NCI-H524 (cell line): ENCODE measurements around the gene TIRAP.

ENCODE experiments used
- DNase-seq, 2 experiments: peaks; one replicate each; lab custom pipeline; 2025; lab: John Stamatoyannopoulos, UW

TIRAP gene

GRCh38 chr11:126327281-126328000 lies 44.5 kb downstream of the TIRAP start:
- DNase-seq: no peak

GRCh38 chr11:126328001-126328390 lies 45.1 kb downstream of the TIRAP start:
- no peak for DNase-seq

GRCh38 chr11:126328444-126328843 lies 45.6 kb downstream of the TIRAP start:
- DNase-seq: no peak

- no peak for DNase-seq
These were observed 46.2 kb downstream of the TIRAP start for GRCh38 chr11:126328938-126329643.

- DNase-seq: no peak
These were observed 46.8 kb downstream of the TIRAP start for GRCh38 chr11:126329644-126330211.

- DNase-seq: no peak
These were observed 48.4 kb downstream of the TIRAP start for GRCh38 chr11:126331286-126331685.

GRCh38 chr11:126332221-126332711 lies 49.4 kb downstream of the TIRAP start:
- no peak for DNase-seq

GRCh38 chr11:126333142-126333541 lies 50.2 kb downstream of the TIRAP start:
- no peak for DNase-seq

GRCh38 chr11:126334659-126335462 lies 52.0 kb downstream of the TIRAP start:
- DNase-seq: no peak

- no peak for DNase-seq
These were observed 52.5 kb downstream of the TIRAP start for GRCh38 chr11:126335463-126335760.

GRCh38 chr11:126336138-126336541 lies 53.2 kb downstream of the TIRAP start:
- no peak for DNase-seq

- DNase-seq: no peak
These were observed 53.8 kb downstream of the TIRAP start for GRCh38 chr11:126336671-126337101.

GRCh38 chr11:126337126-126337473 lies 54.2 kb downstream of the TIRAP start:
- DNase-seq: no peak

- no peak for DNase-seq
These were observed 54.8 kb downstream of the TIRAP start for GRCh38 chr11:126337474-126338241.

- DNase-seq: no peak
These were observed 55.6 kb downstream of the TIRAP start for GRCh38 chr11:126338346-126339055.

GRCh38 chr11:126339073-126339862 lies 56.4 kb downstream of the TIRAP start:
- no peak for DNase-seq

- no peak for DNase-seq
These were observed 57.1 kb downstream of the TIRAP start for GRCh38 chr11:126339863-126340434.

- DNase-seq: no peak
These were observed 58.2 kb downstream of the TIRAP start for GRCh38 chr11:126340960-126341606.

- no peak for DNase-seq
These were observed 58.9 kb downstream of the TIRAP start for GRCh38 chr11:126341760-126342161.
